Hepatic stellate cell (primary cell): ENCODE results near the gene DENND4B.

Source experiments
- DNase-seq: peaks from one replicate; pipeline ENCODE4 v3.0.0; 2011; ENCODE audit warnings: low spot score

The DENND4B gene

DNA sequence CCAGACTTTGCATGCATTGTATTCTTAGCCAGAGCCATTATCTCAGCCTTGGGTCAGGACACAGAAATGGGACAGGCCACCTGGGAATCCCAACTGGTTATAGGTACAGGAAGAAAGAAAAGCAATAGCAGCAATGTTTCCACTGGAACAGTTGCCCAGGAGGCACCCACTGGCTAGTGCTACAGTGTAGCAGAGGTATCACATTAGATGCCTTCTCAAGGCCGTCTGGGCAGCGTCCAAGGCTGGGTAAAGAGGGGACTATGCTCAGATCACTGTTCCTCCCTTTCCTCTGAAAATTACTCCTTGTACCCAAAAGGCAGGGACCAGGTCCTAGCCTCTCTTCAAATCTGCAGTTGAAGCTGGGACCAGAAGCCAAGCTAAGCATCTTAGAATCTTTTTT lies 23.8 kb upstream of the DENND4B start:
- DNase-seq, result no peak

DNA sequence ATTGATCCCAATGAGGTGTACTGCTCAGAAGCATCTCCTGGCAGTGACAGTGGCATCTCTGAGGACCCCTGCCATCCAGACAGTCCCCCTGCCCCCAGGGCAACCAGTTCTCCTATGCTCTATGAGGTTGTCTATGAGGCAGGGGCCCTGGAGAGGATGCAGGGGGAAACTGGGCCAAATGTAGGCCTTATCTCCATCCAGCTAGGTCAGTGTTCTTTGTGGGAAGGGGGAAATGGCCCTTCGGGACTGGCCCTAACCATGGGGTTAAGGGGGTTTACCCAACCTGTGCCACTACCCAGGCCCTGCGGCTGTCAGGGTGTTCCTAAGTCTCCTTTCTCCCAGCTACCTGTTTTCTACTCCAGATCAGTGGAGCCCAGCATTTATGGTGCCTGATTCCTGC lies 22.5 kb upstream of the DENND4B start:
- no peak for DNase-seq

GRCh38 chr1:153968408-153968807 lies 21.9 kb upstream of the DENND4B start:
- DNase-seq, result no peak

GRCh38 chr1:153968000-153968363 lies 21.5 kb upstream of the DENND4B start:
- no peak for DNase-seq

DNA sequence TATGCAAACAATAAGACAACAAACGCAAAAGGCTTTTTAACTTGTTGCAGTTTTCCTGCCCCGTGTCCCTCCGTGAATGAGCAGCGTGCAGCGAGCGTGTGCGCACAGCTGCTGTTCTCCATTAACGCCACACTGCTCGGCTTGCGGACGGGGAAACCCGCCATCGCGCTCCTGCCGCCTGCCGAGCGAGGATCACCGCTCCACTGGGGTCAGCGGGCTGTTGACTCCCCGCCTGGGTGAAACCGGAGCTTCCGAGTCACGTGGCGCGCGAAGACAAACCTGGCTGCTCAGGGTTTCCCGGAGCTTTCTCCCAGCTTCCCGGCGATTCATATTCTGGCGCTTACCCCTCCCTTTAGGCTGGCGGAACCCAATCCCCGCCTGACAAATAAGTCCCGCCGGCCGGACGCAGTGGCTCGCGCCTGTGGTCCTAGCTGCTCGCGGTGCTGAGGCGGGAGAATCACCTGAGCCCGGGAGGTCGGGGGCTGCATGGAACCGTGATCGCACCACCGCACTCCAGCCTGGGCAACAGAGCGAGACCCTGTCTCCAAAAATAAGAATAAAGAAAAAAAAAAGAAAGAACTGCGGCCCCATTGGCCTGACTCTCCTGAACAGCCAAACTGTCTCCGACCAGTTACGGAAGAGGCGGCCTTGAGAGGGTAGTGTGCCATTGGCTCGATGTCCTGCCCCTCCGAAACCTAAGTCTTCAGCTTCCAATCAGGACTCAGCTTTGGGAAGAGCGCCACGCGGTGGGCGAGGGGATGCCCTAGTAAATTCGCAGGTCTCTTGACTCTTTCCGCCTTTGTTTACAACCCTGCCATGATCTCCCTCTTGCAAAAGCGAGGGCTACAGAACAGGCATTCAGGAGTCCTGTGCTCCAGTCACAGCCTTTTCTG lies 20.8 kb upstream of the DENND4B start, which contains the start of gene CREB3L4:
TSS of gene CREB3L4 (plus strand) at position 796 of the 893 bp plus-strand sequence. CDS start 624 bp downstream, outside the sequence.
- DNase-seq, result peak; percentile 96

DNA sequence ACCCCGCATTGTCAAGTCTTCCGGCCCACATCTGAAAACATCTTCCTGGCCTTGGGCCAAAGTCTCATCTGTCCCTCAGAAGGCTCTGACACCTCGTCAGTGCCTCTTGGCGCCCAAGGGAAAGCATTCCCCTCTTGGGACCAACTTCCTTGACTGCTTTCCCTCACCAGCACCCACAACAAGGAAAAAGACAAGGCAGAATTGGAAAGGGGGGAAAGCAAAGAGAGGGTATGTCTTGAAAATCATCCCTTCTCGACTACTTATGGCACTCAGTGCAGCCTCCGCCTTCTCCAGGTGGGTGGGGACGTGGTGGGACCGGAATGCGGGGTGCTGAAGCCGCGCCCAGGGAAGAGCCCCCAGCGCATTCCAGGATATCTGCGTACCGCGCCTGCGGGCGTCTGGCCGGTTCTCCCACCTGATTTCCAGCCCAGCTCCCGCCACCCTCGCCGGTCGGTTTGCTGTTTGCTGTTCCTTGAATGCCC lies 17.4 kb upstream of the DENND4B start:
- DNase-seq, result no peak

GRCh38 chr1:153963030-153963849 lies 16.7 kb upstream of the DENND4B start, which contains the start of gene SLC39A1:
SLC39A1 (minus strand) TSS chr1:153963537; CDS start chr1:153962715, 822 bp downstream.
- DNase-seq, result peak; percentile 99

DNA sequence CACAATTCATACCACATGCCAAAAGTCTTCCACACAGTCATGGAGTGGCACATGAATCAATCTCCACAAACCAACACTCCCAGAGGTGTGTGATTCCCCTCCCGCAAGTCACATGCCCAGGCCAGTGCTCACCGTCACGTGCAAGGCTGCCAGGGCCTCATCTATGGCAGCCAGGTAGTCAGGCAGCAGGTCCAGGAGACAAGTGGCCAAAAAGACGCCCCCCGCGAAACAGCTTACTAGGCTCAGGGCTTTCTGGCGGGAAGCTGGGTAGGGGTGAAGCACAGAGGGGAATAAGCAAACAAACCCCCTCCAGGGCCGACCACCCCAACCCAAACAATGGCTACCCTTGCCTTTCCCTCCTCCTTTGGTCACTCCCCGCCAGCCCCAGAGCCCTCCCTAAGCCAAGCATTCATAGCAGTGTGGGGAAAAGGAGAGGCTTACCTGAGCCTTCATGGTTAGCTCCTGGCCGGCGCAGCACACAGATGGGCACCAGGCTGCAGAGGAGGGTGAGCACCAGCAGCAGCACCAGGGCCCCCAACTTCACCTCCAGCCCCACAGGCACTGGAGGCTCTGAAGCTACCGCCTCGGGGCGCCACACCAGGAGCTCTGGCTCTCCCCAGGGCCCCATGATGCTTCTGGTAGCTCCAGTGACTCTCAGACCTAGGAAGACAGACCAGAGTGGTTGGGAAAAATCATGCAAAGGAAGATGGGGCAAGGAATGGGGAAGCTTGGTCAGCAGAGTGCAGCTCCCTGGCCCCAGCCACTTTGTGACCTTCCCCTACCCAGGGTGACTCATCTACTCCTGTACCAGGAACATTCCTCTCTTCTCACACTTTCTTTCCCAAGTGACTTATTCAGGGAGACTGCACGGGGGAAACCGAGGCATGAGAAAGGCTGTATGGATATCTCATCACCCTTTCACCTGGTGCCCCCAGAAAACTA lies 15.8 kb upstream of the DENND4B start:
- DNase-seq, result peak; percentile 74

DNA sequence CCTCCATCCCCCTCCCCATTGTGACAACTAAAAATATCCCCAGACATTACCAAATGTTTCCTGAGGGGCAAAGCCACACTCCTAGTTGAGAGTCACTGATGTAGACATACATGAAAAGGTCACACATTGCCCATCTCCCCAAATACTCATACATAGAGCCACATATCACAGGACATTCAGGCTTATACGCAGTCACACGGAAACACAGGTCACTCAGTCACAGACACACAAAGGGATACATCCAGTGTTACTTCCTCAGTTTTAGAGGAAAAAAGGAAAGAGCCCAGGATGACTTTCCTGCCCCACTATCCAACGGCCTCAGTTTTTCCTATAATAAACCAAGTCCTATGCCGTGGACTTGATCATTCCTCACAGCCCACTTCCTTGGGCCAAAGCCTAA lies 14.9 kb upstream of the DENND4B start:
- no peak for DNase-seq

DNA sequence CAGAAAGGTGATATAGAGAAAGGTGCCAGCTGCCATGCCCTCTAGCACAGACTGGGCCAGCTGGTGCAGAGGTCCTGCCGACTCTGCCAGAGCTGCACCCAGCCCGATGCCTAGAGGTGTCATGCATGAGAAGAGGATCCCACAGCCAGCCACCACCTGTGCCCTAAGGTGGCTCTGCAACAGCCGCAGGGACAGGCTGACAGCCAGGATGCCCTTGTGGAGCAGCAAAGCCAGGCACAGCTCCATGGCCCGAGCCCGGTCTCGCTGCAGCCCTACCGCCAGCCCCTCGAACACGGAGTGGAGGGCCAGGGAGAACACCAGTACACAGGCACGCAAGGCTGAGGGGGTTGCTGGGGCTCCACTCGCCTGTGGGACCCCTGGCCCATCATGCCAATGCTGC lies 13.7 kb upstream of the DENND4B start:
- DNase-seq, result no peak

DNA sequence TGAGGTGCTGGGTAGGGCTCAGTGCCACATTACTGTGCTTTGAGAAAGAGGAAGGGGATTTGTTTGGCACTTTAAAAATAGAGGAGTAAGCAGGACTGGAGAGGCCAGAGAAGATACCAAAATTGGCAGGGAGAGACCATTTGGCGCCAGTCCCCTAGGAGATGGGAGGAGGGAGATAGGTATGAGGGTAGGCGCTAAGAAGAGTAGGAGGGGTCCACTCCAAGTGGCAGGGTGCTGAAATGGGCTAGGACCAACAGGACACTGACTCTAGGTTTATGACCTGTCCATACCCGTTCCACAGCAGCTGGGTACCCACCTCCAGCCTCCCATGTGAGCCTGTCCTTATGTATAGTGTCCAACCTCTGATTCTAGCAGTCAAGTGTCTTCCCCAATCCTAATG lies 12.9 kb upstream of the DENND4B start:
- DNase-seq, result no peak

- no peak for DNase-seq
Observed at GRCh38 chr1:153958961-153959260, 12.4 kb upstream of the DENND4B start.

GRCh38 chr1:153958111-153958960 lies 11.8 kb upstream of the DENND4B start, which contains the start of gene CRTC2:
CRTC2 (minus strand) TSS chr1:153958612; CDS start chr1:153958497, 115 bp downstream.
- peak; percentile 100 for DNase-seq

- no peak for DNase-seq
Observed at GRCh38 chr1:153957744-153958110, 11.2 kb upstream of the DENND4B start.

DNA sequence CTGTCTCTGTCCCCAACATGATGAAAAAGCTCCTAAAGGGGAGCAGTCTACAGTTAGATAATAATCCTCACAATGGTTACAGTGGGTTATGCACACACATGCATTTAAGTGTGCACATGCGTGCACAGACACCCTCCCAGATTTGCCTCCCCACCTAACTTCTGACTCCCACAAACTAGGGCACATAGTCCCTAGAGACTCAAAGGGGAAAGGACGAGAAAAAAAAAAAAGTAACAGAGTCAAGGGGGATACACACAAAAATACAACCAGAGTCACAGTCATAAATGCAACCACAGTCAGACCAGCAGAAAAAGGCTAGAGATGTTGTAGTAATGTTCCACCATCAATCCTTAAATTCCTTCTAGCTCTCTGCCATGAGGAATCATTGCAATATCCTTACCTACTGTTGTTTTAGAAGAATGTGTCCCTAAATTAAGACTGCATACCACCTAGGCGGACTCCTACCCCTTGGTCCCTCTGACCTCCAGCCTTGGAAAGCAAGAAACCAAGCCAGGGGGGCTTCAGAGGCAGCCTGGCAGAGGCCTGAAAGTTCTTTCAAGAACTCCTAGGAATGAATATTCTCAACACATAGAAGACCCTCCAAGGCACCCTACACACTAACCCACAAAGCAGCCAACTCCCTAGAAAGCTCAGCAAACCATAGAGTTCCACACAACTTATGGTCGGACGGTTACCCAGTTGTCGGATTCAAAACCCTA lies 10.6 kb upstream of the DENND4B start:
- DNase-seq, result no peak

- no peak for DNase-seq
Observed at GRCh38 chr1:153954826-153955225, 8.3 kb upstream of the DENND4B start.

DNA sequence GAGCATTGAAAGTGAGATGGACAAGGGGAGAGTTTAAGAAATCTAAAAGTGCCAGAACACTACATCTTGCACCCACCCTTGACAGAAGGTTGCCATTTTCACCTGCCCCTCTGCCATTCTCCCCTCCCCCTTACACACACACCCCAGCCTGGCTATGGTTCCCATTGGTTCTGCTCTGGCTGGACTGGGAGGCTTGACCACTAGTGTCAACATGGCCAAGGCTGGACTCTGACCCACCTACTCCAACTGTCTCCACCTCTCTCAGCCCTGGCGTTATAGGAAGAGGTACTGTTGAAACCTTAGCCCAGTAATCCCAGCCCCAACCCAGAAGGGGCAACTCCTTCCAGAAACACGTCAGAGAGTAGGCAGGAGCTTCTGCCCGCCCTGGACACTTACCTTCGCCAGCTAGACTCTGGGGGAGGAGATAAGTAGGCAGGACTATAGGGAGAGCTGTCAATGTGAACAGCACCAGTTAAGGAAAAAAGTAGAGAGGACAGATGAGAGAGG lies 7.4 kb upstream of the DENND4B start:
- no peak for DNase-seq

GRCh38 chr1:153951801-153952200 lies 5.3 kb upstream of the DENND4B start:
- no peak for DNase-seq

GRCh38 chr1:153951183-153951582 lies 4.7 kb upstream of the DENND4B start:
- DNase-seq, result no peak
